Central memory CD8-positive, alpha-beta T cell (primary cell): ENCODE measurements around the gene MOCOS.

Experiments used
- ATAC-seq: fragments of 150-1000 bp; cut with Tn5 transposase; replicated peaks from 2 replicates; pipeline ENCODE4 v1.10.0; 2022; ENCODE audit warnings: mild to moderate bottlenecking, moderate FRiP score, moderate number of reproducible peaks; ENCODE audit not compliant: poor library complexity, severe bottlenecking; ENCODE audit errors: extremely low read depth
- DNase-seq, 2 donors: peaks; one replicate each; pipeline ENCODE4 v3.0.0; 2021; ENCODE audit warnings: low spot score in 2 of 2
- H3K27ac Mint-ChIP-seq: one replicate; pipeline ENCODE4 v1.8.0; 2022; ENCODE audit warnings: low read depth, mild to moderate bottlenecking, moderate library complexity, mixed read lengths
- H3K27me3 Mint-ChIP-seq: one replicate; pipeline ENCODE4 v1.8.0; 2022; ENCODE audit warnings: mixed read lengths
- H3K36me3 Mint-ChIP-seq: one replicate; pipeline ENCODE4 v1.8.0; 2022; ENCODE audit warnings: mild to moderate bottlenecking, moderate library complexity, mixed read lengths; ENCODE audit not compliant: insufficient read depth
- H3K4me1 Mint-ChIP-seq: one replicate; pipeline ENCODE4 v1.8.0; 2022; ENCODE audit warnings: mixed read lengths
- H3K4me3 Mint-ChIP-seq: one replicate; pipeline ENCODE4 v1.8.0; 2022; ENCODE audit warnings: mild to moderate bottlenecking, moderate library complexity, mixed read lengths
- H3K9me3 Mint-ChIP-seq: one replicate; pipeline ENCODE4 v1.8.0; 2022; ENCODE audit warnings: mixed read lengths

MOCOS gene

GRCh38 chr18:36187193-36187825 lies at the start of gene MOCOS:
MOCOS (plus strand) TSS chr18:36187497; CDS start chr18:36187540, 43 bp downstream.
- DNase-seq (no peak), ATAC-seq (peak; percentile 52)
- Mint-ChIP-seq H3K36me3 (no peaks in the 10 kb centered on the region), H3K27ac (no peak within 1 kb of the TSS), H3K4me3 (peak within 1 kb of the TSS; percentile 76), H3K4me1 (peaks cover 7% of the 10 kb centered on the region), H3K9me3 (no peaks in the 10 kb centered on the region), H3K27me3 (peaks cover 31% of the 10 kb centered on the region)

GRCh38 chr18:36139245-36139644 lies 48.1 kb upstream of the MOCOS start:
- no peak overlapping the region for H3K27ac Mint-ChIP-seq
- ATAC-seq (no peak), DNase-seq (no peak)
- peaks cover 76% of the 10 kb centered on the region for H3K36me3 Mint-ChIP-seq
- no peak overlapping the region for H3K4me3 Mint-ChIP-seq
- no peaks in the 10 kb centered on the region for H3K27me3 Mint-ChIP-seq
- no peaks in the 10 kb centered on the region for H3K9me3 Mint-ChIP-seq
- peaks cover 15% of the 10 kb centered on the region for H3K4me1 Mint-ChIP-seq

- Mint-ChIP-seq H3K27me3 (no peaks in the 10 kb centered on the region), H3K36me3 (peaks cover 80% of the 10 kb centered on the region), H3K9me3 (no peaks in the 10 kb centered on the region), H3K4me1 (peaks cover 6% of the 10 kb centered on the region), H3K27ac (no peak overlapping the region), H3K4me3 (no peak overlapping the region)
- DNase-seq: no peak
- ATAC-seq: no peak
Observed at GRCh38 chr18:36141576-36141975, 45.7 kb upstream of the MOCOS start.

GRCh38 chr18:36142751-36143150 lies 44.5 kb upstream of the MOCOS start:
- H3K27ac Mint-ChIP-seq: no peak overlapping the region
- ATAC-seq: no peak

GRCh38 chr18:36143391-36143790 lies 43.9 kb upstream of the MOCOS start:
- no peak overlapping the region for H3K4me3 Mint-ChIP-seq
- no peaks in the 10 kb centered on the region for H3K9me3 Mint-ChIP-seq
- DNase-seq: no peak
- no peak overlapping the region for H3K27ac Mint-ChIP-seq
- no peak for ATAC-seq
- H3K4me1 Mint-ChIP-seq: peaks cover 6% of the 10 kb centered on the region
- peaks cover 81% of the 10 kb centered on the region for H3K36me3 Mint-ChIP-seq
- H3K27me3 Mint-ChIP-seq: no peaks in the 10 kb centered on the region

More at GRCh38 chr18:36142751-36143150, 44.5 kb upstream of the MOCOS start:
- DNase-seq: no peak
- Mint-ChIP-seq H3K36me3 (peaks cover 80% of the 10 kb centered on the region), H3K4me3 (no peak overlapping the region), H3K9me3 (no peaks in the 10 kb centered on the region), H3K27me3 (no peaks in the 10 kb centered on the region), H3K4me1 (peaks cover 6% of the 10 kb centered on the region)

- peak; percentile 28 for ATAC-seq
- H3K9me3 Mint-ChIP-seq: no peaks in the 10 kb centered on the region
- H3K4me3 Mint-ChIP-seq: no peak overlapping the region
- peaks cover 72% of the 10 kb centered on the region for H3K36me3 Mint-ChIP-seq
- H3K27ac Mint-ChIP-seq: no peak overlapping the region
- H3K4me1 Mint-ChIP-seq: peaks cover 9% of the 10 kb centered on the region
- no peaks in the 10 kb centered on the region for H3K27me3 Mint-ChIP-seq
- DNase-seq: no peak
Observed at GRCh38 chr18:36149514-36150289, 37.6 kb upstream of the MOCOS start.

- no peak overlapping the region for H3K4me3 Mint-ChIP-seq
- no peak for DNase-seq
- no peaks in the 10 kb centered on the region for H3K27me3 Mint-ChIP-seq
- peaks cover 61% of the 10 kb centered on the region for H3K36me3 Mint-ChIP-seq
- peaks cover 21% of the 10 kb centered on the region for H3K4me1 Mint-ChIP-seq
- no peak for ATAC-seq
- no peaks in the 10 kb centered on the region for H3K9me3 Mint-ChIP-seq
- no peak overlapping the region for H3K27ac Mint-ChIP-seq
Observed at GRCh38 chr18:36152781-36153180, 34.5 kb upstream of the MOCOS start.

- DNase-seq: no peak
- Mint-ChIP-seq H3K36me3 (peaks cover 59% of the 10 kb centered on the region), H3K4me1 (peaks cover 25% of the 10 kb centered on the region), H3K27me3 (no peaks in the 10 kb centered on the region), H3K4me3 (no peak overlapping the region), H3K27ac (no peak overlapping the region), H3K9me3 (no peaks in the 10 kb centered on the region)
- no peak for ATAC-seq
Observed at GRCh38 chr18:36153203-36153602, 34.1 kb upstream of the MOCOS start.

- H3K36me3 Mint-ChIP-seq: peaks cover 57% of the 10 kb centered on the region
- no peaks in the 10 kb centered on the region for H3K9me3 Mint-ChIP-seq
- ATAC-seq: no peak
- H3K27me3 Mint-ChIP-seq: no peaks in the 10 kb centered on the region
- no peak overlapping the region for H3K27ac Mint-ChIP-seq
- DNase-seq: no peak
- H3K4me1 Mint-ChIP-seq: peaks cover 29% of the 10 kb centered on the region
- no peak overlapping the region for H3K4me3 Mint-ChIP-seq
Observed at GRCh38 chr18:36153771-36154170, 33.5 kb upstream of the MOCOS start.

- H3K27me3 Mint-ChIP-seq: no peaks in the 10 kb centered on the region
- no peaks in the 10 kb centered on the region for H3K9me3 Mint-ChIP-seq
Observed at GRCh38 chr18:36155851-36156757, 31.2 kb upstream of the MOCOS start.

GRCh38 chr18:36157441-36157840 lies 29.9 kb upstream of the MOCOS start:
- H3K36me3 Mint-ChIP-seq: peaks cover 61% of the 10 kb centered on the region
- H3K4me3 Mint-ChIP-seq: no peak overlapping the region
- no peaks in the 10 kb centered on the region for H3K9me3 Mint-ChIP-seq

More at GRCh38 chr18:36155851-36156757, 31.2 kb upstream of the MOCOS start:
- Mint-ChIP-seq H3K4me1 (peaks cover 24% of the 10 kb centered on the region), H3K36me3 (peaks cover 56% of the 10 kb centered on the region), H3K27ac (no peak overlapping the region), H3K4me3 (no peak overlapping the region)
- ATAC-seq (no peak), DNase-seq (no peak)

GRCh38 chr18:36158266-36158867 lies 28.9 kb upstream of the MOCOS start:
- Mint-ChIP-seq H3K27ac (no peak overlapping the region), H3K36me3 (peaks cover 58% of the 10 kb centered on the region)

More at GRCh38 chr18:36157441-36157840, 29.9 kb upstream of the MOCOS start:
- ATAC-seq: no peak
- Mint-ChIP-seq H3K27me3 (no peaks in the 10 kb centered on the region), H3K27ac (peak overlapping the region; percentile 2), H3K4me1 (peaks cover 24% of the 10 kb centered on the region)
- no peak for DNase-seq

More at GRCh38 chr18:36158266-36158867, 28.9 kb upstream of the MOCOS start:
- ATAC-seq (no peak), DNase-seq (no peak)
- Mint-ChIP-seq H3K4me3 (no peak overlapping the region), H3K27me3 (no peaks in the 10 kb centered on the region), H3K4me1 (peaks cover 24% of the 10 kb centered on the region), H3K9me3 (no peaks in the 10 kb centered on the region)
